DMS 273 (cell line): ENCODE results near the gene NUDT3.
A peak's percentile ranks its signal among the peaks of the same experiment; 100 is the strongest.
"Not testable (repeated sequence)": the region's sequence is repeated elsewhere in the genome, so short reads cannot be mapped to it uniquely, and the experiment has no call there.

Source experiments
- DNase-seq: peaks from one replicate; lab custom pipeline; 2025; ENCODE audit not compliant: unreplicated experiment; lab: John Stamatoyannopoulos, UW

NUDT3 gene

DNA sequence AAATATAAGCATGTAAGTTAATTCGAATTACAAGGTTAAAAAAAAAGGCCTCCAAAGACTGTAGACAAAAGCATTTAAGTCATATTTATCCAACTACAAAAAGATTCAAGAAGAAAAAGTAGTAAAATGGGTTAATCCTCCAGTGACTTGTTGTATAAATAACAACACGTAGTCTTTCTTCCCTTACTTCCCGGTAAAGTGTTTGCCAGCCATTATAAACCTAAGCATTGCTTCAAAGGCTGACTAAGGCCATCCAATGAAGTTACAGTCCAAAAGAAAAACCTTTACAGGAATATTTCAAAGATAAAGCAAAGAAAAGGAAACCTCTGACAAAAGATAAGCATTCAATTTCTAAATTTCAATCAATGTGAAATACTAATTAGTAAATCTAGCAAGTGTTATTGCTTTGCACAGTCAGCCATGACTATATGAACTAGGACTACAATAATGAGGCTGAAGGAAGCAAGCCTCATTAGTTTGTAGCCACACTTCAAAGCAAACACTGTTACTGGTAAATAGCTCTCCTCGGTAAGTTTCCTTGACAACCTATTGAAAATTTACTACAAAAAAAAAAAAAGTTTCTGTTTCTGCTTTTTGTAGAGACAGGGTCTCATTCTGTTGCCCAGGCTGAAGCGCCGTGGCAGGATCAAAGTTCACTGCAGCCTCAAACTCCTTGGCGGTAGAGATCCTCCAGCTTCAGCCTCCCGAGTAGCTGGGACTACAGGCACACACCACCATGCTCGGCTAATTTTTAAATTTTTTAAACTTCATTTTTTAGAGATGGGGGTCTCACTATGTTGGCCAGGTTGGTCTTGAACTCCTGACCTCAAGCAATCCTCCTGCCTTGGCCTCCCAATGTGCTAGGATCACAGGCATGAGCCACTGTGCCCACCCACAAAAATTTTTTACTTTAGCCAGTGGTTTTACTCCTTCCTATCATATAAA, 46.0 kb downstream of the NUDT3 start:
- DNase-seq, result no peak

DNA sequence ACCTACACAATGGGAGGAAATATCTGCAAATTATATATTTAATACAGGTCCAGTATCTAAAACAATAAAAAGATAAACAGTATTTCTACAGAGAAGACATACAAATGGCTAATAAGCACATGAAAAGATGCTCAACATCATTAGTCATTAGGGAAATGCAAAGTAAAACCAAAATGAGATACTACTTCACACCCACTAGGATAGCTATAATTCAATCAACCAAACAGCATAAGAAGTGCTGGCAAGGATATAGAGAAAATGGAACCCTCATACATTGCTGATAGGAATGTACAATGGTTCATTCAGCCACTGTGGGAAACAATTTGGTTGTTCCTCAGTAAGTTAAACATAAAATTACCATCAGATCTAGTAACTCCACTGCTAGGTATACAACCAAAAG, 48.7 kb downstream of the NUDT3 start:
- no peak for DNase-seq

DNA sequence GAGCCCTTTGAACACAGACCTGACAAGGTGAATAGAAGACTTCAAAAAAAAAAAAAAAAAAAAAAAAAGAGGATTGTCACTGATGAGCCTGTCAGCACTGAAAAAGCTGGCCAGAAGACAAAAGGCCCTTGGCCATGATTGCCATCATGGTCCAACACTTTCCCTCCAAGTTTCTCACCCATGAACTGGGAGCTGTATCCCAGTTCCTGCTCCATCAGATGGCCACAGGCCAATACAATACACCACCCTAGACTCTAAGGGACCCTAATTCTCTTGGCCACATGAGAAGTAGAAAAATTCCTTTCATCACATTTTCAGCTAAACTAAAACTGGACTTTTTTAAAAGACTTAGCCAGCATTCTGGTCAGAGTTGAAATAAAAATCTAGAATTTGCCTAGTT, 50.2 kb downstream of the NUDT3 start:
- no peak for DNase-seq

DNA sequence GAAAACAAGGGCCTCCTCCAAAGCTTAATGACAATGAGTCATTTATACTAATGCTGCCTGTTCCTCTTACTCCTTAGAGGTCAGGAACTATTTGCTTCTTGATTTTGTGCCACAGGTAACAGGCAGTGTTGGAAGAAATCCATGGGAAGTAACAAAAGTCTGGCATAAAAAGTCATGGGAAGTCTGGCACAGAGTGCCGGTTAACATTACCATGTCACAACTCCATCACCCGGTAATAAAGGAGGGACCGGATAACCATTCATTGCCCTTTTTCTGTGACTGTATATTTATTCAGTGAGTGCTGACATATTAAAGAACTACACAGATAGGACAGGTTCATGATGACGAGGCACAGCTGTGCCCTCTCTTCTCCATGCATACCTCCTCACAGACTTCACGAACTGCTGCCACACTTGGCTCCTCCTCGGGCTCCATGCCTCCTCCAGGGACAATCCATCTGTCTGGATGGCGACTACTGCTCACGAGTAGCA, 50.9 kb downstream of the NUDT3 start:
- DNase-seq, result peak; percentile 50

DNA sequence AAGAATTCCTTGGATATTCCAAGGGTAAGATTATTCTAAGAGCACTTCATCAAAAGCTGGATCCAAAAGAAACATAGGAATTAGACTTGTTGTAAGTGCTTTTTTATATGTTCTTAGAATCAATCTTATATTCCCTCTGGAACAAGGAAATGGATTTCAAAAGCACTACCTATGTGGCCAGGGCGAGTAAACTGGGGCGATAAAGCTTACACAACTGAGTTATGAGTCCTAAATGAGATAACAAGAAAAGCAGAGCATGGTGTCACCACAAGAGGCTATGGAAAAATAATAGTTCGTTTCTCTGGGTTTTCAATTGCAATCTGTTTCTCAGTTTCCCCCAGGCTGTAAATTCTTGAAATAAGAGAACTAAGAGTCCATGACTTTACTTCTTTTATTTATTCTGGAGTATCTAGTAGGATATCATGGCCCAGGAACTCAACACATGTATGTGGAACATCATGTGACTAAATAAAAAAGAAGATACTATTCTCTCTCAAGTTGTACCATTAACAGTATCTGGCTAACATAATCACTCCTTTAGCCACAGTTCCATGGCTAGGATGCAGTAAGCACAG, 51.5 kb downstream of the NUDT3 start:
- DNase-seq, result no peak

DNA sequence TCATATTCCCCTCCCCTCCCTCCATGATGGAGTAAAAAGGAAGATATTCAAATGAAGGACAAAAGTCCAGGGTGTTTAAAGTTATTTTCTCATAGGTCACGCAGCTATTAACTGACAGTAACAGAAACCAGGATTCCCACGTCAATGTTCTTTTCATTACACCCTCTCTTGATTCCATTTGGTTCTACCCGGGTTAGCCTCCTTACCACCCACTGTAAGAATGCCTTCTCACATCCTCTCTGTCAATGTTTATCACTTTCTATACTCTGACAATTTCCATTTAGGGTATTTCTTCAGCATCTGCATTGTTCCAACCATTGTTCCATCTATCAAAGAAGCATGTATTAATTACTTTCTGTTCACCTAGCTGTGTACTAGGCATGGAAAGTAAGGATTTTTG, 52.1 kb downstream of the NUDT3 start:
- no peak for DNase-seq

DNA sequence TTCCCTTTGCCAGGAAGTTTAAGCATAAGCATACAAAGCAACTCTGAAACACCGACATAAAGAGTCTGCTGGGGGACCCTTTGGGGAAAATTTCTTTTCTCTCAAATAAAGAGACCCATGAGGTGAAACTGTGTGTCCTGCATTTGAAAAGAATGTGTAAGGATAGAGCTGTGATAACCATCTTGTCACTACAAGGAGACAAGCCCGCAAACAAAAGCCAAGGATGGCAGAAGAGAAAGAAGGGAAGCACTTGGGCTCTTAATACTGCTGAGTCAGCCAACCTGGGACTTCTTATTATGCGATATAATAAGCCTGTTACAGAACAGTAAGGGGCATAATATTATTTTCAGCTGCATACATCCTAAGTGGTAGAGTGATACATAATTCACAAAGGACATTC, 52.5 kb downstream of the NUDT3 start:
- DNase-seq, result no peak

DNA sequence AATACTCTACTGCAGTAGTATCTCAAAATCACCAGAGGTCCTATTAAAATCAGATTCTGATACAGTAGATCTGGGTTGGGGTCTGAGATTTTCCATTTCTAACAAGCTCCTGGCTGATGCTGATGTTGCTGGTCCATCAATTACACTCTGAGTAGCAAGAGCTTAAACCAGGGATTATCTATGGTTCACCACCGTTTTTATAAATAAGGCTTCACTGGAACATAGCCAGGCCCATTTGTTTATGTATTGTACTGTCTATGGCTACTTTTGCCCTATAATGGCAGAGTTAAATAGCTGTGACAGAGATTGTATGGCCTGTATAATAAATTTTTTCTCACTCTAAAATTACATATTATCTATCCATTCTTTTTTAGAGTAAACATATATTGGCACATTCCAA, 53.0 kb downstream of the NUDT3 start:
- no peak for DNase-seq

DNA sequence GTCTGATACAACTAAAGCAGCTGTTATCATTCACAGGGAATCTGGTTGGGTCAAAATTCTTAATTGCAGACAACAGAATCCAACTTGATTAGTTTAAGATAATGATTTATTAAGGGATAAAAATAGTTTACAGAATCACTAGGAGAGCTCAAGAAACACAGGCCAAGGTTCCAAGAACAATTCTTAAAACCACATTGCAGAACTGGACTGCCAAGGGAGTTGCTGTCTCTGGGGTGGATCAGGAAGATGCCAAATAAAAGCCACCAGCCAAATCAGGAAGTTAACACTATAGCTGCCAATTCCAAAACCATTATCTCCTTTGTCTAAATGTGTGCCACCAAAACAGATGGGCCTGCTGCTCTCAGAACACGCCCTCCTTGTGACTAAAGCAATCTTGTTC, 53.7 kb downstream of the NUDT3 start:
- DNase-seq, result no peak

DNA sequence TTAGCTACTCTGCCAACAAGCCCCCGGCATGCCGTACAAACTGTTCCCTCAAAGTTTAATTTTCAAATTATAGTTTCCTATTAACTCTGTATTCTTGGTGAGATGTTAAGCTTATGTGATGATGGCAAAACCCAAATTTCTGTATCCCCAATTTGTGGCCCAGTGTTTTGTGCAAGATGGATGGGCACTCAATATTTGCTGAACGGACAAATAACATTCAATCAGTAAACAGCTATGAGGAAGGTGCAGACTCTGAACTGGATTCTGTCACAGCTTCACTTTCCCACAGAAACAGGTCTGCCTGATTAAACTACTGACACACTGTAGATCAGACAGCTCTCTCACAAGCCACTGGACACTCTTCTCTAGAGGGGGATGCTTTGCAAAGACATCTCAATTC, 54.1 kb downstream of the NUDT3 start:
- DNase-seq, result no peak

DNA sequence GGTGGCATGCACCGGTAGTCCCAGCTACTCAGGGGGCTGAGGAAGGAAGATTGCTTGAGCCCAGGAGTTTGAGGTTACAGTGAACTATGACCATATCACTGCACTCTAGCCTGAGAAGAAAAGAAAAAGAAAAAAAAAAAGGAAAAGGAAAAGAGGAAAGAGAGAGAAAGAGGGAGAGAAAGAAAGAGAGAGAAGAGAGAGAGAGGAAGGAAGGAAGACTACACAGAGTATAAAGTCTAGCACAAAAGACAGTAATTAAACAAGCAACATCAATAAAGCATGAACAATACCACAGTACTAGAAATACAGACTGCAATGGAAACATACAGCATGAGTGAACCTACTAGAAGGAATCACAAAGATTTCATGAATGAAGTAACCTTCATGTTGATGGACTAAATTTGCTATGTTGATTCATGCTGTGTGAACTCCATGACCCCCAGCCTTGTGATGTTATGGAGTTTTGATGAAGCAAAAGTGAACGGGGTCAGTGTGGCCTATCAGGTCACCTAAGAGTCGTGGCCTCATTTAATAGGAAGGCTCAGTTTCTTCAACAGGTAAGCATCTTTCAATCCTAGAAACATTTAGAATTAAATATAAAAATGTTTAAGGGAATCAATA, 57.6 kb downstream of the NUDT3 start:
- DNase-seq, result no peak

DNA sequence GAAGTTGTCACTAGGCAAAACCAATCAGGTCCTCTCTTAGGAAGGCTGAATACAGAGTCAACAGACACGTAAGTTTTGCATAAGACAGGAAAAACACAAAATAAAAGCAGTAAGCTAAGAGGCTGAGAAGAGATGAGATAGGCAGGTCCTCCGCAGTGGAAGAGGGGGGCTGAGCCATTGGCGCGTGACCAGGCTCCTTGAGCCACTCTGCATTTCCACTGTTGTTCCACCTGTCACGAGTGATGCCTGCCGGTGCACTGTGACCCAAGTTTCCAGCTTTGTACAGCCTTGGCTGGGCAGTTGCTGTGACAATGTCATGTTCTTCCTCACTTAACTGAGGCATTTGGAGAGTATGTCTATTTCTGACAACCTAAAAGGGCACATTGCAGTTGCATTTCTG, 58.6 kb downstream of the NUDT3 start:
- DNase-seq, result no peak

DNA sequence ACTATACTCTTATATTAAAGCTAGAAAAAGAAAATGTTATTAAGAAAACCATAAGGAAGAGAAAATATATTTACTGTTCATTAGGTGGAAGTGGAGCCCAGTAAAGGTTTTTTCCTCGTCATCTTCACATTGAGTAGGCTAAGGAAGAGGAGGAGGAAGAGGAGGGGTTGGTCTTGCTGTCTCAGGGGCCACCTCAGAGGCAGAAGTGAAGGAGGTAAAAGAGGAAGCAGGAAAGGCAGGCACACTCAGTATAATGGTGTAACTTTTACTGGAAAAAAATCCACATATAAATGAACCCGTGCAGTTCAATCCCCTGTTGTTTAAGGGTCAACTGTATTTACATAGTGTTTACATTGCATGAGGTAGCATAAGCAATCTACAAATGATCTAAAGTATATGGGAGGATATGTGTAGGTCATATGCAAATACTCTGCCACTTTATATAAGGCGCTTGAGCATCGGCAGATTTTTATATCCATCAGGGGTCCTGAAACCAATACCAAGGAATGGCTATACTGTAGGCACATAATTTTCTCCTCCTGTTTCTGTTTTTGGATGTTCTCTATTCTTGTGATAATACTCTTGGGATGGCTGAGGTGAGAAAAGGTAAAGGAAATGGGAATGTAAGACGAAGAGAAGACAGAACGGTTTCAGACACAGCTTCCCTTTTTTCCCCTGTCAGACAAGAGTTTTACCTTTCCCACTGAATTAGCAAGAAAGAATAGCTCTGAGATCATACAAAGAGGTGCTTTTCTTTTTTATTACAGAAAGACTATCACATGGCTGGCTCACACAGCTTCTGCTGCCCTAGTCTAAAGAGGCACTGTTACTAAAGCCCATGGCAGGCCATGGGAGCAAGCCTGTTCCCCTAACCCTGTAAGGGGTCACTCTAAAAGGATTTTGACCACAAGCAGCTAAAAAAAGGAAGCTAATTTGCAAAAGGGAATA, 59.9 kb downstream of the NUDT3 start:
- no peak for DNase-seq

DNA sequence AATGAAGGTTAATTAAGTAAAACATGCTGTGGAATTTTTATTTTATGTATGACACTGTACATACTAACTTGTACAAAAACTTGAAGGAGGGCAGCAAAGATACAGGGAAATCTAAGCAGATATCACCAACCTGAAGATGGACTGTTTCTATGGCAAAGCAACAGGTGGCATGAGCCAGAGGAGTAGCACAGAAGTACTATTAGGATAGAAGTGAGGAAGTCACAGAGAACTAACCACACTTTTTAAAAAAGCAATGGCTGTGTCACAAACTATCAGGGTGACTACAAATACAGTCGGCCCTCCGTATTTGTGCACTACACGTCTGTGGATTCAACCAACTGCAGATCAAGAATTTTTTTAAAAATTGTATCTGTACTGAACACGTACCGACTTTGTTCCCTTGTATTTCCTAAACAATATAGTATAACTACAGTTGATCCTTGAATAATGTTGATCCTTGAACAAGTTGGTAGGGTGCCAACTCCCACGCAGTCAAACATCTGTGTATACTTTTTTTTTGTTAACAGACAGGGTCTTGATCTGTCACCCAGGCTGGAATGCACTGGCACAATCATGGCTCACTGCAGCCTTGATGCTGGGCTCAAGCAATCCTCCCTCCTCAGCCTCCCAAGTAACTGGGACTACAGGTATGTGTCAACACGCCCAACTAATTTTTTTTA, 61.0 kb downstream of the NUDT3 start:
- DNase-seq, result peak; percentile 70

DNA sequence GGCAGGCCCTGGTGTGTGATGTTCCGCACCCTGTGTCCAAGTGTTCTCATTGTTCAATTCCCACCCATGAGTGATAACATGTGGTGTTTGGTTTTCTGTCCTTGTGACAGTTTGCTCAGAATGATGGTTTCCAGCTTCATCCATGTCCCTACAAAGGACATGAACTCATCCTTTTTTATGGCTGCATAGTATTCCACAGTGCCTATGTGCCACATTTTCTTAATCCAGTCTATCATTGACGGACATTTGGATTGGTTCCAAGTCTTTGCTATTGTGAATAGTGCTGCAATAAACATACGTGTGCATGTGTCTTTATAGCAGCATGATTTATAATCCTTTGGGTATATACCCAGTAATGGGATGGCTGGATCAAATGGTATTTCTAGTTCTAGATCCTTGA, 62.7 kb downstream of the NUDT3 start:
- not testable (repeated sequence) for DNase-seq

DNA sequence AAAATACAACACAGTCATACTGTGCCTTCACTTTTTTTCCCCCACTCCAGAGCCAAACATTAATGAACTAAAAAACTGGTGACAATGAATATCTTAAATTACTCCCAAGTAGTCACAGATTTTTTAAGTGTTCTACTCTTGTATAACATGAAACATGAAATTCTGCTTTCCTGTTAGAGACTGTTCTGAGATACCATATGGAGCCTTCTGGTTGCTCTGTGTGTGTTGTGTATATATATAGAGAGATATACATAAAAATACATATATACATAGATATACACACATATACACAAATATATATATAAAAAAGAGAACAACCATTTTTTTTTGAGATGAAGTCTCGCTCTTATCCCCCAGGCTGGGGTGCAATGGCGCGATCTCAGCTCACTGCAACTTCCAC, 63.5 kb downstream of the NUDT3 start:
- DNase-seq, result no peak

DNA sequence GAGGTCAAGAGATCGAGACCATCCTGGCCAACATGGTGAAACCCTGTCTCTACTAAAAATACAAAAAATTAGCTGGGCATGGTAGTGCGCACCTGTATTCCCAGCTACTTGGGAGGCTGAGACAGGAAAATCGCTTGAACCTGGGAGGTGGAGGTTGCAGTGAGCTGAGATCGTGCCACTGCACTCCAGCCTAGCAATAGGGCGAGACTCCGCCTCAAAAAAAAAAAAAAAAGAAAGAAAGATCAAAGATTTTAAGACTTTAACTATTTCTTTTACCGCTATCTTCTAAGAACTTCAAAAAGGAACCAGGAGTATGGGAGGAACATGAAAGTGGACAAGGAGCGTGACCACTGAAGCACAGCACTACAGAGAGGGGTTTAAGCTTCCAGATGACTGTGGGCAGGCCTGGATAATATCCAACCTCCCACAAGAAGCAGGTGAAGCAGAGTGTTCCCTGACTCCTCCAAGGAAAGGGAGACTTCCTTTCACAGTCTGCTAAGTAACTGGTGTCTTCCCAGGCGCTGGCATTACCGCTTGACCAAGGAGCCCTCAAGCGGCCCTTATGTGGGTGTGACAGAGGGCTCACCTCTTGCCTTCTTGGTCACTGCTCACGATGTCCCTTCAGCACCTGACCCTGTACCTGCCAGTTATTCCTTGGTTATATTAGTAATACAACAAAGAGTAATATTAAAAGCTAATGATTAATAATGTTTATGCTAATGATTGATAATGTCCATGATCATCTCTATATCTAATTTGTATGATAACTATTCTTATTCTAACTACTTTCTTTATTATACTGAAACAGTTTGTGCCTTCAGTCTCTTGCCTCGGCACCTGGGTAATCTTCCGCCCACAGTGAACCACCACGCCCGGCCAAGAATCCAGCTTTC, 64.9 kb downstream of the NUDT3 start:
- not testable (repeated sequence) for DNase-seq

DNA sequence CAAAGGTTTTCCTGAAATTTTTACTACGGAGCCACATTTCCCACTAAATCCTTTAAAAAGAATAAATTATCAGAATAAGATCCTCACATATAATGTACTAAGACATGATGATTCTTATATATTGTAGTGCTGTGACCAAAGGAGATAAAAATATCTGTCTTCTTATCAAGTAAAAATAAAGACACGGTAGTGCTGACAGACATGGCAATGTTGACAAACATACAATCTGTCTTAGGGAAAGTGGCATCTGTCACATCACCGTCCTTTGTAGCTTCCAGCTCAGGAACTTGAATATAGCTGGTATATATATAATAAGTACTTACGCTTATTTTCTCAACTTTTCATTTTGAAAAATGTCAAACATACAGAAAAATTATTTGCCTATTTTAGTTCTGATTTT, 66.8 kb downstream of the NUDT3 start:
- DNase-seq, result peak; percentile 38

DNA sequence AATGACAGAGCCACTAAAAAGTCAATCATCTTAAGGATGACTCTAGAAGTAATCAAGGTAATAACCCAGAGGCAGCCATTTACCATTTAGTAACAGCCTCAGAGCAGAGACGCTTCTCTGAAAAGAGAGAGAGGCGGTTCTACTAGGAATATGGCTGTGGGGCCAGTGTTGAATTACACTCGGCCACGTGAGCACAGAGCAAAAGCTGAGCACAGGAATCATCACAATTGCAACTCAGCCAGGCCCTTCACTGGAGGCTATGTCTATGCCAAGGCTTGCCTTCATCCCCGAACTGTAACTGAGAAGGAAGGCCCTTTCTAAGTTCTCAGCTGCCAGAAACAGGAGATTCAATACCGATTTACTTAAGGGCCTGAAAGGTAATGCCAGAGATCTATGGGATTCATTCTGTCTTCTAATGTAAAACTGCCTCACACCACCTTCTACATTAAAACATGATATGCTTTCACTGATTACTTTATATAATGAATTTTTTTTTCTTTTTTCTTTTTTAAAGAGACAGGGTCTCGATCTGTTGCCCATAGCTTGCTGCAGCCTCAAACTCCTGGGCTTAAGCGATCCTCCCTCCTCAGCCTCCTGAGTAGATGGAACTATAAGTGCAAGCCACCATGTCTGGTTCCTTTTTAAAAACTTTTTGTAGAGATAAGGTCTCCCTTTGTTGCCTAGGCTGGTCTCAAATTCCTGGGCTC, 67.6 kb downstream of the NUDT3 start:
- DNase-seq, result peak; percentile 72
